ENCODE results near the gene SS18L1.
A peak's percentile ranks its signal among the peaks of the same experiment; 100 is the strongest.

SS18L1 gene

GRCh38 chr20:62168890-62169435, 25.4 kb downstream of the SS18L1 start:
- DNase-seq (ENCODE audit: low read depth in 1 of 2, low spot score in 1 of 2), result no peak

GRCh38 chr20:62170536-62170935, 27.0 kb downstream of the SS18L1 start:
- no peak for DNase-seq (ENCODE audit: low read depth in 1 of 2, low spot score in 1 of 2)

DNA sequence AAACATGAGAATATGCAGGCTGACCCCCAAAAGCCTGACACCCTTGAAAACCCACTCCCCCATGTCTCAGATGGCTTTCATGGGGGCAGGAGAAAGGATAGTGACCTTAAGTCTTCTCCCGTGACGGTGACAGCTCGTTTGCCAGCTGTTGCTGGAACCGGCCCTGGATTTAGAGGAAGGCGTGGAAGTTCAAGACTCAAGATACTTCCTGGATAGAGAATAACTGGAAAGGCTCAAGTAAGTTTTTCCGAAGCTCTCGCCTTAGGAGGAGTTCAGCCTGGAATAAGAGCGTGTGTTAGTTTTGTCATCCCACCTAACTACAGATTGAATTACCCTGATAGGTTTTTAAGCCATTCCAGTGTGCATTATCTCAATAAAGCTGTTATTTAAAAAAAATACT, 27.7 kb downstream of the SS18L1 start:
- DNase-seq (ENCODE audit: low read depth in 1 of 2, low spot score in 1 of 2), result no peak

DNA sequence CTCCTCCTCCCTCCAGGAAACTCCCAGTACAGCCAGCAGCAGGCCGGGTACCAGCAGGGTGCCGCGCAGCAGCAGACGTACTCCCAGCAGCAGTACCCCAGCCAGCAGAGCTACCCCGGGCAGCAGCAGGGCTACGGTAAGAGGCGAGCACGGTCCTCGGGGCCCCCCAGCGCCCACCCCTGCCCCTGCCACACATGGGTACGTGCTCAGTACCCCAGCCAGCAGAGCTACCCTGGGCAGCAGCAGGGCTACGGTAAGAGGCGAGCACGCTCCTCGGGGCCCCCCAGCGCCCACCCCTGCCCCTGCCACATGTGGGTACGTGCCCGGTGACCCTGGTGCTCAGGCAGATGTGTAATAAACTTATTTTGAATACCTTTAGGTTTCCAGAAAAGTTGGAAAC, 29.1 kb downstream of the SS18L1 start:
- DNase-seq (ENCODE audit: low read depth in 1 of 2, low spot score in 1 of 2), result no peak

- DNase-seq (ENCODE audit: low read depth in 1 of 2, low spot score in 1 of 2), result no peak
Observed at GRCh38 chr20:62174021-62174804, 30.6 kb downstream of the SS18L1 start.

GRCh38 chr20:62174870-62175624, 31.5 kb downstream of the SS18L1 start:
- DNase-seq (ENCODE audit: low read depth in 1 of 2, low spot score in 1 of 2), result no peak

- no peak for DNase-seq (ENCODE audit: low read depth in 1 of 2, low spot score in 1 of 2)
Observed at GRCh38 chr20:62175711-62176110, 32.1 kb downstream of the SS18L1 start.

DNA sequence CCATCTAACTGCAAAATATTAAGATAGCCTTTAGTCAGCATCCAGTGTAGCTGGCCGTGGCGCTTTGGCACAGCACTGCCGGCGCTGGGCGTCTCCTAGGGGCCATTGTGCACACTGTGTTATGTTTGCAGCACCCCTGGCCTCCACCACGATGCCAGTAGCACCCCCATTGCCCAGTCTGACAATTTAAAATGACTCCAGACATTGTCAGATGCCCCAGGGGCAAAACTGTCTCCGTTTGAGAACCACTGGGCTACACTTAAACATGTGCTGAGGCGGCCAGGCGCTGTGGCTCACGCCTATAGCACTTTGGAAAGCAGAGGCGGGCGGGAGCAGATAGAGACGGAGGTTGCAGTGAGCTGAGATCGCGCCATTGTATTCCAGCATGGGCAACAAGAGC, 33.3 kb downstream of the SS18L1 start:
- DNase-seq (ENCODE audit: low read depth in 1 of 2, low spot score in 1 of 2), result no peak

DNA sequence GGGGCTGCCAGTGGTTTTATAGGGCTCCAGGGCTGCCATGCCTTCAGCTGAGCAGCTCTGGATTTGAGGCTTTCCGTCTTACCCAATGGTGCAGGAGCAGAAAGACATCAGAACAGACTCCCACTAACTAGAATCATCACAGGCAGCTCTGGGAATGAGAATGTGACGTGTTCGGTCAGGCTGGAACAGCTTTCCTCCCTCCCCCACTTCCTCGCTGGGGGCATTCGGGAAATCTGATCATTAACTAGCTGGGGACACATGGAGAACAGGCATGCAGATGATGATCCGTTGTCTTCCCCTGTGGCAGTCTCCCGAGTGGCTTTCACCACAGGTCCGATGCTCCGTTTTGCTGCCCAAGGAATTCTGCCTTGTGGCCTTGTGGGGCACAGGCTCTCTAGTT, 33.7 kb downstream of the SS18L1 start:
- no peak for DNase-seq (ENCODE audit: low read depth in 1 of 2, low spot score in 1 of 2)

GRCh38 chr20:62178316-62179161, 35.0 kb downstream of the SS18L1 start:
- no peak for DNase-seq (ENCODE audit: low read depth in 1 of 2, low spot score in 1 of 2)

GRCh38 chr20:62179162-62179504, 35.6 kb downstream of the SS18L1 start:
- no peak for DNase-seq (ENCODE audit: low read depth in 1 of 2, low spot score in 1 of 2)

GRCh38 chr20:62181808-62182207, 38.2 kb downstream of the SS18L1 start:
- no peak for DNase-seq (ENCODE audit: low read depth in 1 of 2, low spot score in 1 of 2)

- DNase-seq (ENCODE audit: low read depth in 1 of 2, low spot score in 1 of 2), result peak; percentile 81 to 86
Observed at GRCh38 chr20:62182469-62183425, 39.2 kb downstream of the SS18L1 start, which contains the start of gene MTG2. Gene MTG2, plus strand, starts transcription at chr20:62183028. Its CDS starts 10,393 bp downstream, at chr20:62193421.

- DNase-seq (ENCODE audit: low read depth in 1 of 2, low spot score in 1 of 2), result no peak
Observed at GRCh38 chr20:62183426-62184142, 40.0 kb downstream of the SS18L1 start.

GRCh38 chr20:62186096-62186426, 42.5 kb downstream of the SS18L1 start:
- no peak for DNase-seq (ENCODE audit: low read depth in 1 of 2, low spot score in 1 of 2)

GRCh38 chr20:62186887-62187866, 43.6 kb downstream of the SS18L1 start:
- no peak for DNase-seq (ENCODE audit: low read depth in 1 of 2, low spot score in 1 of 2)

DNA sequence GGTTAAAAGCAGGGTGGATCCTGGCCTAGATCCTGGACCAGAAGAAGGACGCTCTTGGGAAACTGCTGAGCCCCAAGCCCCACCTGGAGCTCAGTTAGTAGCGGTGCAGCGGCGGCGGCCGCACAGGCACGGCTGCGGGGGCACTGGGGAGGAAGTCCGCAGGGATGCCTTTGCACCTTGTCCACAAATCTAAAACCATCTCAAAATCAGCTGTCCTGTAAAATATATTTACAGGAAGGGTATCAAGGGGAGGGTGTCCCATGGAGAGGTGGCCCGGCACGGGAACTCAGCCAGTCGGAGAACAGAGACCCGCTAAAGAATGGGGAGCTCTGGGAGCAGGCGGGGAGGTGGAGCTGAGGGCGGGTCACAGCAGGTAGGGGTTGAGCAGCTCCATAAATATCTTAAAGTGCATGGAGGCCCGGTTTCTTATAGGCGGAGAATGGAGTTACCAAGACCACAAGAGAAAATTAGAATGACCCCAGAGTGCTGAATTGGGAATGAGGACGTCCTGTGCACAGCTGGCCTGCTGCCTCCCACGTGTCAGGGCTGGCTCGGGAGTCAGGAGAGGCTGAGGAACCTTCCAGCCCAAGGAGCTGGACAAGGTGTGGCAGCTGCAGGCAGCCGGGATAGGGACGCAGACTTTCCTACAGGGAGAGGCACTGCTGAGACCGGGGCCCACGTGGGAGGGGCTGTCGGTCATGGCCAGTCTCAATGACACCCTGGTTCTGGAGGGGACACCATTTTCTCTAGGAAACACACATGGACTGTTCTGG, 47.3 kb downstream of the SS18L1 start:
- no peak for DNase-seq (ENCODE audit: low read depth in 1 of 2, low spot score in 1 of 2)
